ENCODE measurements around the gene SLC30A2.

SLC30A2 gene

DNA sequence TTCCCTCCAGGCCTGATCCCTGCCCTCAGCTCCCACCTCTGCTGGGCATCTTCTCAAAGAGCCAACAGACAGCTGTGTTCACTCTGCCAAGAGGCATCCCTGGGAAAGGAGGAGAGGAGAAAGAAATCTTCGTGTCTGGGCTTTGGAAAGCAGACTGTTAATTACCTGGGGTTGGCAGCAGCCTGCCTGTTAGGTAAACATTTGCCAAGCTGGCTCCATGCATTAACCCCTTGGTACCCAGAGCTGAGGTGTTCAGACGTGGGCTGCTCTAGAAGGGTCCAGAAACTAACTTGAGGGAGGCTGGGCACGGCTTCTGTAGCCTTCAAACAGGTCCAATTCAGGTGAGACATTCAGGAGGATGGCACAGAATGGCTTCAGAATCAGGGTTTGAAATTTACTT is 33.1 kb downstream of the SLC30A2 start:
- DNase-seq (ENCODE audit: low read depth), result no peak
- TF ChIP-seq, protein P1, sequence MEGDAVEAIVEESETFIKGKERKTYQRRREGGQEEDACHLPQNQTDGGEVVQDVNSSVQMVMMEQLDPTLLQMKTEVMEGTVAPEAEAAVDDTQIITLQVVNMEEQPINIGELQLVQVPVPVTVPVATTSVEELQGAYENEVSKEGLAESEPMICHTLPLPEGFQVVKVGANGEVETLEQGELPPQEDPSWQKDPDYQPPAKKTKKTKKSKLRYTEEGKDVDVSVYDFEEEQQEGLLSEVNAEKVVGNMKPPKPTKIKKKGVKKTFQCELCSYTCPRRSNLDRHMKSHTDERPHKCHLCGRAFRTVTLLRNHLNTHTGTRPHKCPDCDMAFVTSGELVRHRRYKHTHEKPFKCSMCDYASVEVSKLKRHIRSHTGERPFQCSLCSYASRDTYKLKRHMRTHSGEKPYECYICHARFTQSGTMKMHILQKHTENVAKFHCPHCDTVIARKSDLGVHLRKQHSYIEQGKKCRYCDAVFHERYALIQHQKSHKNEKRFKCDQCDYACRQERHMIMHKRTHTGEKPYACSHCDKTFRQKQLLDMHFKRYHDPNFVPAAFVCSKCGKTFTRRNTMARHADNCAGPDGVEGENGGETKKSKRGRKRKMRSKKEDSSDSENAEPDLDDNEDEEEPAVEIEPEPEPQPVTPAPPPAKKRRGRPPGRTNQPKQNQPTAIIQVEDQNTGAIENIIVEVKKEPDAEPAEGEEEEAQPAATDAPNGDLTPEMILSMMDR (IDR thresholded peaks at IDR 0.05; ENCODE audit: insufficient read depth, low read depth, low read length, missing control alignments), result no peak
- H3K4me3 ChIP-seq (ENCODE audit: low read length), result no peak overlapping the region

DNA sequence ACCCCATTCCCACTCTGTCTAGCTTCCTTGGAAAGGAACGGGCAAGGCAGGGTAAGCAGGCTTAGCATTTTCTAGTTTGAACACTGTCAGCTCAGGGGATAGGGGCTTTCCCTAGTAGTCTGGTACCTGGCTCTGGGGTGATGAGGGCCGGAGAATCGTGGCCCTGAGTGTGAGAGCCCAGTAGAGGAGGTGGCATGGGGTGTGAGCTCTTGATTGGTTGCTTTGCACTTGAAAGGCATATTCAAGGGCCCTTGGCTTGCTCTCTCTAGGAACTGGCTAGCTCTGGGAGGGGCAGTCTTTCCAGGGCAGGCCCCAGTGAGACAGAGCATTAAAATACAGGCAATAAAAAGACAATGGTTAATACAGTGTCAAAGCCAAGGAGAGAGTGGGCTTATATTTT is 35.1 kb downstream of the SLC30A2 start:
- no peak overlapping the region for H3K4me3 ChIP-seq (ENCODE audit: low read length)
- TF ChIP-seq, protein P1 (IDR thresholded peaks at IDR 0.05; ENCODE audit: insufficient read depth, low read depth, low read length, missing control alignments), result no peak
- DNase-seq (ENCODE audit: low read depth), result no peak

DNA sequence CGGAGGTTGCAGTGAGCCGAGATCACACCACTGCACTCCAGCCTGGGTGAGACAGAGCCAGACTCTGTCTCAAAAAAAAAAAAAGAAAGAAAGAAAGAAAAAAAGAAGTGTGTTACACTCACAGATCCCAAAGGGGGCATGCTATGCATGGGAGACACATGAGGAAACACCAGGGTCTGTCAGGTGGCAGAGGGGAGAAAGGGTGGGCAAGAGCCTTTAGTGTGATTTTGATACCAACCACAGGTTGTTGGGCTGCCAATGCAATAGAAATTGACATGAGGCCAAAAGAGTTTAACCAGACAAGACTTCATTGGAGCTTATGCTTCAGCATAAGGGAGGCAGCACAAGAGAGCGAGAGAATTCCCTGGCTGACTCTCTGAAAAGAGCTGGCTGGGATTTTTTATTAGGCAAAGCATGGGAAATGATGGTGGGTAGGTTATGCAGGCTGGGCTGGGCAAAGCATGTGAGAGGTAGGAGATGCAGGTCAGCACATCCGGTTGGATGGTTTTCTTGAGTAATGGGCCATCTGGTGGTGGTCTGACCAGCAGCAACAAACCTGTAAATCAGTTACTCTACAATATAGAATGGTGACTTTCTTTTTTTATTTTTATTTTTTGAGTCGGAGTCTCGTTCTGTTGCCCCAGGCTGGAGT is 36.0 kb downstream of the SLC30A2 start:
- DNase-seq (ENCODE audit: low read depth), result peak; percentile 18
- TF ChIP-seq, protein P1 (IDR thresholded peaks at IDR 0.05; ENCODE audit: insufficient read depth, low read depth, low read length, missing control alignments), result no peak
- no peak overlapping the region for H3K4me3 ChIP-seq (ENCODE audit: low read length)

DNA sequence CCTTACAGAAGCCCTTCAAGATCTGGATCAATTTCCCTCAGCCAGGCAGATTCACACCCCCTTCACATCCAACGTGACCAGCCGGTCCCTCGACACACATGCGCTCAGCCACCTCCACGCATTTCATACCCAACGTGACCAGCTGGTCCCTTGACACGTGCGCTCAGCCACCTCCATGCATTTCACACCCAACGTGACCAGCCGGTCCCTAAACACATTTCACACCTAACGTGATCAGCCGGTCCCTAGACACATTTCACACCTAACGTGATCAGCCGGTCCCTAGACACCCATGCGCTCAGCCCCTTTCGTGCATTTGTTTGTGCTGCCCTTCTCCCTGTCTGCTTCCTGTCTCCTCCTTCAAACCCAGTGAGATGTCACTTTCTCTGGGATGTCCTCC is 39.2 kb downstream of the SLC30A2 start:
- DNase-seq (ENCODE audit: low read depth), result no peak
- no peak overlapping the region for H3K4me3 ChIP-seq (ENCODE audit: low read length)
- TF ChIP-seq, protein P1 (IDR thresholded peaks at IDR 0.05; ENCODE audit: insufficient read depth, low read depth, low read length, missing control alignments), result no peak

DNA sequence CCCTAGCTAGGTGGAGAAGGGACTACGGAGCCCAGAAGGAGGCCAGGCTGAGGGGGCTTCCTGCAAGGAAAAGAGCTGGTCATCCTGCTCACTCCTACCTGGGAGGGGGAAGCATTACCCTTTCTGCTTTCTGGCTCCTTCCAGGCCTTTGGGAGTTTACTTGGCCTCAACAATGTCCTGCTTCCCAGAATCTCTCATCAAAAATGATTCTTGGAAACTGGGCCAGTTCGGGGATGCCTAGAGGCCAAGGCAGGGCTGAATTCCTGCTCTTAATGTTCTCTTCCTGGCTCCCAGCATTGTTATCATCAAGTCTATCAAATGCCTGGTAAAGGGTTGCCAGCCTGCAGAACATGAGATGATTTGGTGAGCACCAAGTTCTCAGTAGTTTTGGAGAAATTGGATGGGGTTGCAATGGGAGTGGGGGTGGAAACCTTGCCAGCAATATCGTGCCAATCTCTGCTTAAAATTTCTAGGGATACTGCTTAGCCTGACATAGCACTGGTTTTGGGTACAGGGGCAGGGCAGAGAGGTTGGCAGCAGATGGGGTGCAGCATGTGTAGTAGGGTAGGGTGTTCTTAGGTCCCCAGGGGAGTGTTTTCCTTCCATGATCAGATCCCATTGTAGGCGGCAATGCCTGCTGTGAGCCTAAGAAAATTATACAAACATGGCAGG is 40.3 kb downstream of the SLC30A2 start:
- DNase-seq (ENCODE audit: low read depth), result no peak
- no peak overlapping the region for H3K4me3 ChIP-seq (ENCODE audit: low read length)
- TF ChIP-seq, protein P1 (IDR thresholded peaks at IDR 0.05; ENCODE audit: insufficient read depth, low read depth, low read length, missing control alignments), result no peak

DNA sequence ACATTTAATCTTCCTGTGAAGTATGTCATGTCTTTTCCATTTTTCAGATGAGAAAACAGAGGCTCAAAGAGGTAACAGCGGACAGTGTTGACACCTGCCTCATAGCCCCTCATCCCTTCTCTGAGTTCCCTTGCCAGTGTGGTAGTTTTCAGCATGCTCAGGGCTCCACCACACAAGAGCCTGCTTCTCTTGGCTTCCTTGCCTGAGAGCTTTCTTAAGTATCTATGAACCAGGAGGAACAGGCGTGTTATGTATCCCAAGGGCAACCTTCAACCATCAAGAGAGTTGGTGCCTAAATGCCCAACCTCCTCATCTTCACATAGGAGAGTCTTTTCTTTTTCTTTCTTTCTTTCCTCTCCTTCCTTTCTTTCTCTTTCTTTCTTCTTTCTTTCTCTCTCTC is 42.2 kb downstream of the SLC30A2 start:
- no peak for DNase-seq (ENCODE audit: low read depth)
- TF ChIP-seq, protein P1 (IDR thresholded peaks at IDR 0.05; ENCODE audit: insufficient read depth, low read depth, low read length, missing control alignments), result no peak
- H3K4me3 ChIP-seq (ENCODE audit: low read length), result no peak overlapping the region

DNA sequence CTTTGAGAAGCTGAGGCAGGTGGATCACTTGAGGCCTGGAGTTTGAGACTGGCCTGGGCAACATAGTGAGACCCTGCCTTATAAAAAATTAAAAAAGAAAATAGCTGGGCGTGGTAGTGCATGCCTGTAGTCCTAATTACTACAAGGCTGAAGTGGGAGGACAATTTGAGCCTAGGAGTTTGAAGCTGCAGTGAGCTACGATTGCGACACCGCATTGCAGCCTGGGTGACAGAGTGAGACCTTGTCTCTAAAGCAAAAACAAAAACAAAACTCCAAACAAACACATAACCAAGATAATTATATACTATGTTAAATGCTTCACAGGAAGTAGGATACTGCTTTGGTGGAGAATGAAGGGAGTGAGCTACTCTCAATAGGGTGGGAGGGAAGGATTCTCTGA is 42.7 kb downstream of the SLC30A2 start:
- no peak for DNase-seq (ENCODE audit: low read depth)
- TF ChIP-seq, protein P1 (IDR thresholded peaks at IDR 0.05; ENCODE audit: insufficient read depth, low read depth, low read length, missing control alignments), result no peak
- H3K4me3 ChIP-seq (ENCODE audit: low read length), result no peak overlapping the region
